ENCODE measurements around the gene NRCAM.

GRCh38 chr7:108249453-108249852 is 206.8 kb downstream of the NRCAM start:
- TF ChIP-seq CTCF (IDR thresholded peaks at IDR 0.05; ENCODE audit: low read depth, low read length, missing input control) (no peak), GABPA (IDR thresholded peaks at IDR 0.05 in 1 of 2, conservative IDR thresholded peaks at IDR 0.05 in 1 of 2) (no peak), RAD21 (IDR thresholded peaks at IDR 0.05) (no peak), MAX (IDR thresholded peaks at IDR 0.05) (no peak), YY1 (IDR thresholded peaks at IDR 0.05) (no peak), RXRA (IDR thresholded peaks at IDR 0.05) (no peak), EGR1 (IDR thresholded peaks at IDR 0.05; ENCODE audit: low read depth in 2 of 2) (no peak), TAF1 (conservative IDR thresholded peaks at IDR 0.05) (no peak), ATF3 (IDR thresholded peaks at IDR 0.05) (no peak), FOXA1 (IDR thresholded peaks at IDR 0.05) (no peak)

Data from liver (tissue), 3 donors.